Measurements from ENCODE around the gene ZFP42.
"Not testable (repeated sequence)": the region's sequence is repeated elsewhere in the genome, so short reads cannot be mapped to it uniquely, and the experiment has no call there.

GRCh38 chr4:188045461-188045860 lies 49.9 kb downstream of the ZFP42 start:
- not testable (repeated sequence) for TF ChIP-seq EZH2 (IDR thresholded peaks at IDR 0.05; ENCODE audit: borderline replicate concordance, low read depth, low read length, severe bottlenecking); CTCF (IDR thresholded peaks at IDR 0.05; ENCODE audit: borderline replicate concordance, extremely low read depth, low read length, poor library complexity, severe bottlenecking)
